PC-9 (cell line): ENCODE results near the gene PANX1. TPM values are rescaled to one million over a fixed set of nuclear protein-coding genes. Genes with fewer than 3 reads are reported as not detected.
"Not testable (repeated sequence)": the region's sequence is repeated elsewhere in the genome, so short reads cannot be mapped to it uniquely, and the experiment has no call there.

Experiments used
- BruUV-seq: library from RNA; stranded (reverse); fragments of 400-500 nt; replicated peaks from 2 replicates; lab custom pipeline; 2021; lab: Mats Ljungman, UMichigan
- CTCF ChIA-PET: fragments of 300-600 bp; sonication (Branson Sonifier 250); formaldehyde crosslinking; loops from one replicate; lab custom pipeline; 2022; ENCODE audit warnings: antibody characterized with exemption; lab: Charles Lee
- POLR2A ChIA-PET: fragments of 300-600 bp; sonication (Branson Sonifier 250); formaldehyde crosslinking; loops from one replicate; lab custom pipeline; 2022; ENCODE audit warnings: antibody characterized with exemption; ENCODE audit not compliant: unreplicated experiment; lab: Charles Lee
- DNase-seq, 2 experiments: peaks; one replicate each; pipeline versions ENCODE4 v3.0.0 to v3.0.0-alpha.2; 2015 to 2022; ENCODE audit warnings: mixed read lengths in 1 of 2
- H2AFZ ChIP-seq: fragments of 200-600 bp; sonication (generic); 2 replicates; pipeline ENCODE4 v1.8.1; 2017; ENCODE audit warnings: antibody characterized with exemption
- H3F3A ChIP-seq: fragments of 200-600 bp; sonication (generic); 2 replicates; pipeline ENCODE4 v1.8.1; 2017; ENCODE audit warnings: antibody characterized with exemption, mild to moderate bottlenecking, low read depth; ENCODE audit not compliant: insufficient read depth
- H3K27ac ChIP-seq: fragments of 200-600 bp; sonication (generic); 2 replicates; pipeline ENCODE4 v1.6.1; 2016; ENCODE audit warnings: mixed run types
- H3K27me3 ChIP-seq: fragments of 200-600 bp; sonication (generic); 2 replicates; pipeline ENCODE4 v1.6.1; 2016; ENCODE audit warnings: low read depth, mixed run types; ENCODE audit not compliant: insufficient read depth
- H3K36me3 ChIP-seq: fragments of 200-600 bp; sonication (generic); 2 replicates; pipeline ENCODE4 v1.6.1; 2016; ENCODE audit warnings: low read depth, mixed run types
- H3K4me1 ChIP-seq: fragments of 200-600 bp; sonication (generic); replicated peaks from 2 replicates; pipeline ENCODE4 v1.6.1; 2016; ENCODE audit warnings: mixed run types; ENCODE audit not compliant: insufficient read depth
- H3K4me2 ChIP-seq: fragments of 200-600 bp; sonication (generic); 2 replicates; pipeline ENCODE4 v1.6.1; 2017; ENCODE audit warnings: mixed run types
- H3K4me3 ChIP-seq: fragments of 200-600 bp; sonication (generic); 2 replicates; pipeline ENCODE4 v1.6.1; 2016; ENCODE audit warnings: mixed run types
- H3K79me2 ChIP-seq: fragments of 200-600 bp; sonication (generic); 2 replicates; pipeline ENCODE4 v1.6.1; 2017; ENCODE audit warnings: low read depth, mixed run types
- H3K9me2 ChIP-seq: fragments of 200-600 bp; sonication (generic); 2 replicates; pipeline ENCODE4 v1.8.1; 2017; ENCODE audit warnings: mild to moderate bottlenecking; ENCODE audit not compliant: insufficient read depth
- H3K9me3 ChIP-seq: fragments of 200-600 bp; sonication (generic); 2 replicates; pipeline ENCODE4 v1.8.1; 2016; ENCODE audit warnings: low read depth; ENCODE audit not compliant: insufficient read depth
- H4K20me1 ChIP-seq: fragments of 200-600 bp; sonication (generic); 2 replicates; pipeline ENCODE4 v1.8.1; 2017; ENCODE audit not compliant: insufficient read depth
- EZH2 ChIP-seq: fragments of 200-600 bp; sonication (generic); IDR thresholded peaks from 2 replicates; pipeline ENCODE4 v1.8.0; 2017; ENCODE audit warnings: antibody characterized with exemption, low read depth
- intact Hi-C: fragments of 100-400 bp; cut with micrococcal nuclease; formaldehyde crosslinking; loops from one replicate; pipeline ENCODE4 v1.10.0; 2022; ENCODE audit not compliant: unreplicated experiment
- total RNA-seq: library from RNA; stranded (reverse); gene quantifications from 2 replicates; pipeline ENCODE4 v1.2.3, GENCODE V29; 2021
- TF ChIP-seq, protein P1 (sequence below): fragments of 200-600 bp; sonication (generic); conservative IDR thresholded peaks from 2 replicates; pipeline ENCODE4 v1.6.1; 2017; ENCODE audit warnings: mixed run types, antibody characterized with exemption, mild to moderate bottlenecking, moderate library complexity

Gene PANX1
- total RNA-seq, 1 experiment from 2014 or later, result 12.6 TPM

DNA sequence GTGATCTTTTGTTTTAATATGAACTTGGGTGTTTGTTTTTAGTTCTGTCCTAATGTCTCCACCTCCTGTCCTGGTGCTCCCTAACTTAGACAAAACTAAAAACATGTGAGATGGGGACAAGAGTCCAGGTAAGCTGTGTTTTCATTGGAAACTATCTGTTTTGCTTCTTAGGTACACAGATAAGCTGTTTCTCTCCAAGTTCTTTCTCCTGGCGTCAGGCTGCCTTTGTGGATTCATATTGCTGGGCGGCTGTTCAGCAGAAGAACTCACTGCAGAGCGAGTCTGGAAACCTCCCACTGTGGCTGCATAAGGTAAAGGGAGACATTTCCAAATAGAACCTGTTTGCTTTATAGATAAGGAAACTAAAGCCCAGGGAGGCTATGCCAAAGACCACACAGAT is 24.7 kb downstream of the PANX1 start:
- ChIA-PET CTCF (no interaction called here), POLR2A (no interaction called here)
- peaks cover 31% of the 10 kb centered on the region for H3K4me1 ChIP-seq
- H3K4me3 ChIP-seq, result no peak overlapping the region
- H3K79me2 ChIP-seq, result peaks cover 58% of the 10 kb centered on the region
- BruUV-seq, result no TSS peak
- peaks cover 21% of the 10 kb centered on the region for H3F3A ChIP-seq
- intact Hi-C loops, result no loop called here
- no peaks in the 10 kb centered on the region; the same call in 1 of the 2 replicates for H3K9me3 ChIP-seq
- TF ChIP-seq, protein P1, sequence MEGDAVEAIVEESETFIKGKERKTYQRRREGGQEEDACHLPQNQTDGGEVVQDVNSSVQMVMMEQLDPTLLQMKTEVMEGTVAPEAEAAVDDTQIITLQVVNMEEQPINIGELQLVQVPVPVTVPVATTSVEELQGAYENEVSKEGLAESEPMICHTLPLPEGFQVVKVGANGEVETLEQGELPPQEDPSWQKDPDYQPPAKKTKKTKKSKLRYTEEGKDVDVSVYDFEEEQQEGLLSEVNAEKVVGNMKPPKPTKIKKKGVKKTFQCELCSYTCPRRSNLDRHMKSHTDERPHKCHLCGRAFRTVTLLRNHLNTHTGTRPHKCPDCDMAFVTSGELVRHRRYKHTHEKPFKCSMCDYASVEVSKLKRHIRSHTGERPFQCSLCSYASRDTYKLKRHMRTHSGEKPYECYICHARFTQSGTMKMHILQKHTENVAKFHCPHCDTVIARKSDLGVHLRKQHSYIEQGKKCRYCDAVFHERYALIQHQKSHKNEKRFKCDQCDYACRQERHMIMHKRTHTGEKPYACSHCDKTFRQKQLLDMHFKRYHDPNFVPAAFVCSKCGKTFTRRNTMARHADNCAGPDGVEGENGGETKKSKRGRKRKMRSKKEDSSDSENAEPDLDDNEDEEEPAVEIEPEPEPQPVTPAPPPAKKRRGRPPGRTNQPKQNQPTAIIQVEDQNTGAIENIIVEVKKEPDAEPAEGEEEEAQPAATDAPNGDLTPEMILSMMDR, result no peak
- H3K27me3 ChIP-seq, result no peaks in the 10 kb centered on the region
- H2AFZ ChIP-seq, result no peak overlapping the region
- H4K20me1 ChIP-seq, result peaks cover 6% of the 10 kb centered on the region; the same call in 1 of the 2 replicates
- H3K27ac ChIP-seq, result no peak overlapping the region
- H3K9me2 ChIP-seq, result no peaks in the 10 kb centered on the region
- no peak for DNase-seq
- no peaks in the 10 kb centered on the region for H3K36me3 ChIP-seq
- H3K4me2 ChIP-seq, result no peak overlapping the region

DNA sequence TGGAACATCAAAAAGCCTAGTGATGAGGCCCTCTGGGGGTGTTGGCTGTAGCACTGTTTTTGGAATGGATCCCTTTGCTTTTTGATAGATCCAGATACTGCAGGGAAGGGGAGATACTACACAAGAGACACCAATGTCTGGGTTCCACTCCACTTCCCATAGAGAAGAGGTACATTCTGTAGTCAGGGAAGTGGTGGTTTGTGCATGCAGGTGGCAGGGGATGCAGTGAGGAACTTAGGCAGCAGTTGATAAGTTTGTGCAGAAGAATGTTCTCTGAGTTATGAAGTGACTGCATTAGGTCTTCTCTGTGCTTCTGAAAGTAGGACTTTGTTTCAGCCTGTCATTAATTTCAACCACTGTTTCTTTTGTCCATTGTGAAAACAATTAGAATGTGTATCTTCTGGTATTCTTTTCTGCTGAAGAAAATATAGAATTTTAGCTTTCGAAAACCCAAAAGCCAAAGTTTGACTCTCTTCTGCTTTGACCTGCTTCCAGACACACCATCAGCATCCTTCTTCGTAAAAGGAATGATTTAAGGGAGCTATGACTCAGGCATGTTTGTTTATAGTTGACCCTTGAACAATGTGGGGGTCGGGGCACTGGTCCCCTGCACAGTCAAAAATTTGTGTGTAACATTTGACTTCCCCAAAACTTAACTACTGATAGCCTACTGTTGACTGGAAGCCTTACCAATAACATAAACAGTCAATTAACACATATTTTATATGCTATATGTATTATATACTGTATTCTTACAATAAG is 25.6 kb downstream of the PANX1 start:
- no peaks in the 10 kb centered on the region for H3K9me2 ChIP-seq
- DNase-seq, result no peak
- peaks cover 49% of the 10 kb centered on the region for H3K79me2 ChIP-seq
- H3K4me2 ChIP-seq, result no peak overlapping the region
- CTCF ChIA-PET, result interaction anchor here (0.6 kb wide), 1 partner anchor 30 kb away, joined by 3 read pairs; no protein-coding TSS in a partner anchor
- intact Hi-C loops, result no loop called here
- peaks cover 6% of the 10 kb centered on the region; the same call in 1 of the 2 replicates for H4K20me1 ChIP-seq
- no peak overlapping the region for H3K4me3 ChIP-seq
- H3K9me3 ChIP-seq, result no peaks in the 10 kb centered on the region; the same call in 1 of the 2 replicates
- H3K27ac ChIP-seq, result no peak overlapping the region
- H3K27me3 ChIP-seq, result no peaks in the 10 kb centered on the region
- POLR2A ChIA-PET, result no interaction called here
- no peaks in the 10 kb centered on the region for H3K36me3 ChIP-seq
- H2AFZ ChIP-seq, result no peak overlapping the region
- H3F3A ChIP-seq, result peaks cover 21% of the 10 kb centered on the region
- no peak for TF ChIP-seq EZH2
- TF ChIP-seq, protein P1, result no peak
- BruUV-seq, result no TSS peak
- peaks cover 28% of the 10 kb centered on the region for H3K4me1 ChIP-seq

DNA sequence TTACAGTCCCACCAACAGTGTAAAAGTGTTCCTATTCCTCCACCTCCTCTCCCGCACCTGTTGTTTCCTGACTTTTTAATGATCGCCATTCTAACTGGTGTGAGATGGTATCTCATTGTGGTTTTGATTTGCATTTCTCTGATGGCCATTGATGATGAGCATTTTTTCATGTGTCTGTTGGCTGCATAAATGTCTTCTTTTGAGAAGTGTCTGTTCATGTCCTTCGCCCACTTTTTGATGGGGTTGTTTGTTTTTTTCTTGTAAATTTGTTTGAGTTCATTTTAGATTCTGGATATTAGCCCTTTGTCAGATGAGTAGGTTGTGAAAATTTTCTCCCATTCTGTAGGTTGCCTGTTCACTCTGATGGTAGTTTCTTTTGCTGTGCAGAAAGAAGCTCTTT is 28.7 kb downstream of the PANX1 start:
- peaks cover 31% of the 10 kb centered on the region for H3K79me2 ChIP-seq
- H4K20me1 ChIP-seq, H3K27me3 ChIP-seq, H3K4me3 ChIP-seq, H3F3A ChIP-seq, H2AFZ ChIP-seq, H3K36me3 ChIP-seq, BruUV-seq, H3K4me1 ChIP-seq, intact Hi-C loops, POLR2A ChIA-PET, CTCF ChIA-PET, H3K27ac ChIP-seq, H3K9me3 ChIP-seq, DNase-seq, H3K4me2 ChIP-seq, H3K9me2 ChIP-seq: not testable (repeated sequence)
